Stomach (tissue), 9 donors: Measurements from ENCODE around the gene EEFSEC. TPM values are rescaled to one million over a fixed set of nuclear protein-coding genes. Genes with fewer than 3 reads are reported as not detected.
A peak's percentile ranks its signal among the peaks of the same experiment; 100 is the strongest.

Experiments used
- DNase-seq, 2 donors: peaks; one replicate each; pipeline versions ENCODE4 v3.0.0 to v3.0.0-alpha.2; 2013 to 2019
- H3K27ac ChIP-seq, 5 donors: fragments of 200-600 bp in 4 of 5; sonication (generic) in 4 of 5; one replicate each; pipeline ENCODE4 v1.5.1; 2013 to 2019; ENCODE audit warnings: mild to moderate bottlenecking in 1 of 5, moderate library complexity in 1 of 5
- H3K27me3 ChIP-seq, 3 donors: fragments of 200-600 bp; sonication (generic); one replicate each; pipeline ENCODE4 v1.5.1; 2017 to 2019; ENCODE audit warnings: mixed run types in 1 of 3
- H3K36me3 ChIP-seq, 4 donors: fragments of 200-600 bp; sonication (generic); 1 replicate in 3 of 4; 2 replicates in 1 of 4; pipeline ENCODE4 v1.5.1; 2016 to 2019
- H3K4me1 ChIP-seq, 4 donors: fragments of 200-600 bp; sonication (generic); one replicate each; pipeline ENCODE4 v1.5.1; 2016 to 2019
- H3K4me3 ChIP-seq, 4 donors: fragments of 200-600 bp; sonication (generic) in 3 of 4; one replicate each; pipeline ENCODE4 v1.5.1; 2016 to 2019; ENCODE audit warnings: mild to moderate bottlenecking in 1 of 4
- H3K9me3 ChIP-seq, 4 donors: fragments of 200-600 bp; sonication (generic); one replicate each; pipeline ENCODE4 v1.5.1; 2016 to 2019
- CTCF ChIP-seq, 7 experiments: fragments of 450-650 bp in 4 of 7; fragments of 200-600 bp in 3 of 7; sonication (generic) in 3 of 7; IDR thresholded peaks; one replicate each; pipeline ENCODE4 v1.5.1; 2016 to 2019; ENCODE audit warnings: antibody characterized with exemption in 7 of 7, control low read depth in 2 of 7, mild to moderate bottlenecking in 1 of 7
- EP300 ChIP-seq: sonication (generic); formaldehyde crosslinking; IDR thresholded peaks from one replicate; pipeline ENCODE4 v1.6.1; 2017; ENCODE audit warnings: antibody characterized with exemption
- POLR2A ChIP-seq, 4 donors: fragments of 450-650 bp; IDR thresholded peaks; one replicate each; pipeline ENCODE4 v1.6.1; 2016; ENCODE audit warnings: antibody characterized with exemption in 4 of 4, control low read depth in 2 of 4, mild to moderate bottlenecking in 1 of 4, moderate library complexity in 1 of 4
- POLR2AphosphoS5 ChIP-seq, 3 donors: sonication (generic); formaldehyde crosslinking; IDR thresholded peaks; one replicate each; pipeline ENCODE4 v1.6.1; 2016; ENCODE audit warnings: antibody characterized with exemption in 3 of 3
- WGBS, 5 donors: extraction: QIAGEN DNeasy Blood & Tissue Kit in 3 of 5; methylation state at CpG; one replicate each; pipeline versions ENCODE4 v1.1.5 to v1.1.7; 2013 to 2018; 5-methylcytosine and 5-hydroxymethylcytosine counted together
- intact Hi-C: fragments of 100-400 bp; cut with DNase I; formaldehyde crosslinking; loops from one replicate; pipeline ENCODE4 v1.15.1; 2023; ENCODE audit warnings: low total_unique reads
- polyA plus RNA-seq, 3 donors: library from polyadenylated mRNA; stranded (reverse); fragments of 200-250 nt; gene quantifications; one replicate each; pipeline ENCODE4 v1.2.3, GENCODE V29; 2013
- total RNA-seq, 5 donors: library from RNA; depleted of rRNA; stranded (reverse); fragments of >200 nt; gene quantifications; one replicate each; pipeline versions ENCODE4 v1.1.0 to v1.2.3, GENCODE V29; 2014 to 2016
- donor health status: healthy with polysubstance abuse.
- donor health status: Bipolar disorder and iron deficiency.
- donor health status: healthy.

Gene EEFSEC
- total and polyA plus RNA-seq, 8 donors, result 5.0 to 39.1 (median 13.2) TPM

DNA sequence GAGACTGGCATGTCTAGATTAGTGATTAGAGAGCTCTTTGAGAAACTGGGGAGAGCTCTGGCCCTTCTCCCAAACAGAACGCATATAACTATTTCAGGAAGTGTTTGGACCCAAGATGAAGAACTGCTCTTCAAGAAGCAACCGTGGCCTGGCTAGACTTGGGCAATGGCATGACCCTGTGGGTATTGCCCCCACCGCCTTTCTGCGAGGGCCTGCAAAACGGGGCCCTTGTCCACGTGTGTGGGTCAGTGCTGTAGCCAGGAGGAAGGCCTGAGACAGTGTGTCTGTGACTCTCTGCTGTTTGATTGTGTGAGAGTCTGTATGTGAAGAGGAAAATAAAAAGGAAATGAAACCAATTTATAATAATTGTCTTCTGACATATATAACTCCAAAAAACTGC is 42.5 kb downstream of the EEFSEC start:
- no peak for DNase-seq
- 69 to 87% (median 81%) methylated on average over 6 of the region's 6 CpGs for WGBS, 5 donors
- Histone ChIP-seq H3K36me3 (no peaks in the 10 kb centered on the region), H3K27me3 (no peaks in the 10 kb centered on the region), H3K4me1 (peaks cover 0 to 30% (median 12%) of the 10 kb centered on the region in 4 donors), H3K27ac (peak overlapping the region in 1 of 5 donors; percentile 21), H3K9me3 (no peaks in the 10 kb centered on the region), H3K4me3 (no peak overlapping the region)
- intact Hi-C loops, result no loop called here
- no peak for TF ChIP-seq CTCF (IDR thresholded peaks at IDR 0.05)
- no peak for TF ChIP-seq POLR2A (IDR thresholded peaks at IDR 0.05)
- no peak for TF ChIP-seq EP300
- TF ChIP-seq POLR2AphosphoS5 (IDR thresholded peaks at IDR 0.05), result no peak

DNA sequence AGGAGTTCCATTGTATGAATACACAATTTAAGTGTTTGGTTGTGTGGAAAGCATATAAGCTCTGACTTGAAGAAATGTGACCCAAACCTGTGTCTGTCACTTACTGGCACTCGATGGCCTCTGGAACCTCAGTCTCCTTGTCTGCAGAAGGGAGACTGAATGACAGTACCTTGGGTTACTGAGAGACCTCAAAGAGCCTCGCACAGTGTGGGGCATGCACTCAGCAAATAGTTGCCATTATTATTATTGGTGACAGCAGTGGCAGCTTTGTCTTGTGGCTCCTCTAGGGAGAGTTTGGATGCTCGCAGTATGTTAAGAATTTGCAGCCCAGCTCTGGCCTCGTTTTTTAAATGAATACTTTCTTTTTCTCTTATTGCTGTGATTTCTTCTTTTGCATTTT is 43.4 kb downstream of the EEFSEC start:
- intact Hi-C loops, result no loop called here
- peaks cover 0 to 30% (median 12%) of the 10 kb centered on the region in 4 donors for H3K4me1 ChIP-seq
- no peaks in the 10 kb centered on the region for H3K9me3 ChIP-seq
- H3K27me3 ChIP-seq, result no peaks in the 10 kb centered on the region
- H3K4me3 ChIP-seq, result no peak overlapping the region
- TF ChIP-seq POLR2AphosphoS5 (IDR thresholded peaks at IDR 0.05) (no peak), POLR2A (IDR thresholded peaks at IDR 0.05) (no peak), CTCF (IDR thresholded peaks at IDR 0.05) (no peak), EP300 (no peak)
- WGBS, 5 donors, result 70 to 82% (median 78%) methylated on average over 4 of the region's 4 CpGs
- H3K27ac ChIP-seq, result no peak overlapping the region
- no peak for DNase-seq
- H3K36me3 ChIP-seq, result no peaks in the 10 kb centered on the region

- Histone ChIP-seq H3K36me3 (no peaks in the 10 kb centered on the region), H3K4me1 (peaks cover 0 to 30% (median 12%) of the 10 kb centered on the region in 4 donors), H3K27me3 (no peaks in the 10 kb centered on the region), H3K4me3 (no peak overlapping the region), H3K9me3 (no peaks in the 10 kb centered on the region), H3K27ac (no peak overlapping the region)
- intact Hi-C loops, result no loop called here
- 69 to 81% (median 80%) methylated on average over 7 of the region's 7 CpGs for WGBS, 5 donors
- TF ChIP-seq POLR2AphosphoS5 (IDR thresholded peaks at IDR 0.05) (no peak), POLR2A (IDR thresholded peaks at IDR 0.05) (no peak), CTCF (IDR thresholded peaks at IDR 0.05) (no peak), EP300 (no peak)
- no peak for DNase-seq
Measured at GRCh38 chr3:128197855-128198254, 44.6 kb downstream of the EEFSEC start.

- Histone ChIP-seq H3K27me3 (no peaks in the 10 kb centered on the region), H3K4me3 (no peak overlapping the region), H3K36me3 (no peaks in the 10 kb centered on the region), H3K27ac (no peak overlapping the region), H3K9me3 (no peaks in the 10 kb centered on the region), H3K4me1 (peaks cover 0 to 28% (median 12%) of the 10 kb centered on the region in 4 donors)
- no peak for DNase-seq
- TF ChIP-seq CTCF (IDR thresholded peaks at IDR 0.05), result no peak
- no peak for TF ChIP-seq POLR2A (IDR thresholded peaks at IDR 0.05)
- TF ChIP-seq POLR2AphosphoS5 (IDR thresholded peaks at IDR 0.05), result no peak
- TF ChIP-seq EP300, result no peak
- WGBS, 5 donors, result 69 to 100% (median 93%) methylated on average over 1 of the region's 1 CpG
- intact Hi-C loops, result no loop called here
Measured at GRCh38 chr3:128198313-128198712, 45.0 kb downstream of the EEFSEC start.
